ENCODE data around the gene SRGAP1. TPM values are rescaled to one million over a fixed set of nuclear protein-coding genes. Genes with fewer than 3 reads are reported as not detected.

The SRGAP1 gene
- total RNA-seq = 5.8 and 12.3 TPM in 2 replicates

GRCh38 chr12:63844391-63845341, at the start of gene SRGAP1:
TSS of gene SRGAP1 (plus strand) at chr12:63844700. CDS start at chr12:63844817, 117 bp downstream.

Other genes with a start within 250 kb of the SRGAP1 start
- 1.4 and 2.0 TPM in 2 replicates for gene DPY19L2, start 176.2 kb upstream of the SRGAP1 start, total RNA-seq
- 10.6 TPM in 2 replicates for gene RXYLT1, start 64.8 kb upstream of the SRGAP1 start, total RNA-seq